Amniotic stem cell (primary cell): Measurements from ENCODE around the gene CYP3A7.
"Not testable (repeated sequence)": the region's sequence is repeated elsewhere in the genome, so short reads cannot be mapped to it uniquely, and the experiment has no call there.

Experiments used
- DNase-seq: peaks from one replicate; lab custom pipeline; 2025; lab: John Stamatoyannopoulos, UW

Gene CYP3A7

DNA sequence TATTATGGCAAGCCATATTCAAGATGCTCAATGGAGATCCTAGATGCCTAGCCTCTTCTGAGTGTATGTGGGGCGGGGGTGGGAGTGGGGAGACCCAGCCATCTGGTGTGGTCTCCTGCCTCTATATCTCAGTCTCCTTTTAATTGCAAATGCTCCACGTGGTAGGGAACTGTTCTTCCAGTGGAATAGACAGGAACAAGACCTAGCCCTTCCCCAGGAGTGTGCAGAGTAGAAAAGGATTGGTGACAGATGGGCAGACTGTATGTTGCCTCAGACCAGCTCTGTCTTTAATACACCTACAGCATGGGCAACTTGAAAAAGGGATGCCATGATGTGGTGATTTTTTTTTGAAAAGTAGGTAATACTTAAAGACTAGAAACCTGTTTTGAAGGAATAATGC is 67.8 kb downstream of the CYP3A7 start:
- no peak for DNase-seq

DNA sequence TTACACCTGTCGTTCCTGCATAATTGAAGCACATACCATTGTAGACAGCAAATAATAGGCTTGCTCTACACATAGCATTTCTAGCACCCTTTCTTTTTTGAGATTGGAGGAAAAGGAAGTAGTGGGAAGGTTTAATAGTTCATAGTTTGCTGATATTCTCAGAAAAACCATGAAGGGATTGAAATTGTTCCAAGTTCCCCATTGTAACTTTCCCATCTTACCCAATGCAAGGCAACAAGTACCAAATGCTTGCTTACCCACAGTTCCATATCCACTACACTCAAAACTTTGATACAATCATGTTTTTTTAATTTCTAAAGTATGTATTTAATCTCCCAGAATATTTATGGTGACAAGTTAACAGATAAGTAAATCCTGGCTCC is 69.0 kb downstream of the CYP3A7 start:
- no peak for DNase-seq

DNA sequence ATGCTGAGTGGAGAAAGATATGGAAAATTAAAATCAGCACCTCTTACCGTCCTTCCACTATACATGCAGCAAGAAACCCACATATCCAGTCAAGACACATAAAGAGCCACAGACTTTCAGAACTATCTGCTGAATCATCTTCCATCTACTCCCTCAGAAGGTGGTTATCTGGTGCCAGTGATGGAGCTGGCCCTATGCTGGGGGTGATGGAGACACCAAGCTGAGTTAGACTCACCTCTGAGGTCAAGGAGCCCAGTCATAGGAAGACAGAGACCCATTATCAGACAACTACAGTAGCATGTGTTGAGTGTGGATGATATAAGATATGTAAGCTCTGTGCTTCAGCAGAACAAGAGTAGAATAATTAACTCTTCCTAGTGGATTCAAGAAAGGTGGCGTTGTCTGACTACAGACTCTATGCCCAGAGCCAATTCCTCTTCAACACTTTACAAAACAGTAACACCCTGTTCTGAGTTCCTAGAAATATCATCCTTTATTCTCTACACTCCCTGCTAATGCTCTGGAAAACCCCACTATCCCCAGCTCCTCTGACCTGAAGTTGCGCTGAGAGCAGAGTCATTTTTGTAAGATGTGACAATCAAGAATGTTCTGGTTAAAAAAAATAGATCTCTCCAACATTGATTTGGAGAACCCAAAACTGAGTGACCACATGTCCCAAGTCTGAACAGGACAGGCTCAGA is 69.5 kb downstream of the CYP3A7 start:
- no peak for DNase-seq

DNA sequence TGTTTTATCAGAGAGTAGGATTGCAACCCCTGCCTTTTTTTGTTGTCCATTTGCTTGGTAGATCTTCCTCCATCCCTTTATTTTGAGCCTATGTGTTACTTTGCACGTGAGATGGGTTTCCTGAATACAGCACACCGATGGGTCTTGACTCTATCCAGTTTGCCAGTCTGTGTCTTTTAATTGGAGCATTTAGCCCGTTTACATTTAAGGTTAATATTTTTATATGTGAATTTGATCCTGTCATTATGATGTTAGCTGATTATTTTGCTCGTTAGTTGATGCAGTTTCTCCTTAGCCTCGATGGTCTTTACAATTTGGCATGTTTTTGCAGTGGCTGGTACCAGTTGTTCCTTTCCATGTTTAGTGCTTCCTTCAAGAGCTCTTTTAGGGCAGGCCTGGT is 77.1 kb downstream of the CYP3A7 start:
- not testable (repeated sequence) for DNase-seq
